ENCODE data around the gene ARHGAP22. TPM values are rescaled to one million over a fixed set of nuclear protein-coding genes. Genes with fewer than 3 reads are reported as not detected.

Gene ARHGAP22
- under 1 TPM in 2 of 3 donors, not detected in 1; 0.21 to 0.40 TPM for total RNA-seq
- 3.2 TPM for total RNA-seq (2013)

GRCh38 chr10:48604991-48605508 is at the start of gene ARHGAP22:
Gene ARHGAP22, minus strand, starts transcription at chr10:48605073. Its CDS starts 277 bp downstream, at chr10:48604796.
- Mint-ChIP-seq H3K27ac (no peak within 1 kb of the TSS), H3K9me3 (no peaks in the 10 kb centered on the region), H3K36me3 (no peaks in the 10 kb centered on the region), H3K27me3 (ENCODE audit: low read depth in 2 of 2) (peaks cover 27 to 31% of the 10 kb centered on the region in 2 donors), H3K4me3 (peak within 1 kb of the TSS; percentile 35), H3K4me1 (peaks cover 0 to 5% of the 10 kb centered on the region in 2 donors)
- H3K4me3 ChIP-seq (ENCODE audit: low read length) = peak within 1 kb of the TSS; percentile 17
- 2% methylated on average over 26 of the region's 30 CpGs for WGBS (ENCODE audit: insufficient coverage)
- H3K9me3 ChIP-seq (ENCODE audit: control insufficient read depth, insufficient read depth, low read length) = no peaks in the 10 kb centered on the region
- no peak for TF ChIP-seq CTCF (IDR thresholded peaks at IDR 0.05)
- no peaks in the 10 kb centered on the region for H3K36me3 ChIP-seq (ENCODE audit: control insufficient read depth, insufficient read depth, low read length)
- H3K27ac ChIP-seq (ENCODE audit: low read length) = no peak within 1 kb of the TSS
- peaks cover 14% of the 10 kb centered on the region for H3K4me1 ChIP-seq (ENCODE audit: control insufficient read depth, insufficient read depth, low read length)
- H3K27me3 ChIP-seq (ENCODE audit: control insufficient read depth, insufficient read depth, low read length) = peaks cover 10% of the 10 kb centered on the region
- intact Hi-C loops (cut with micrococcal nuclease) = no loop called here
- DNase-seq = no peak
- ATAC-seq = peak in 1 of 3 donors; percentile 43

GRCh38 chr10:48653944-48654698 is 49.2 kb upstream of the ARHGAP22 start:
- WGBS (ENCODE audit: insufficient coverage) = 98% methylated on average over 3 of the region's 4 CpGs
- no peak for DNase-seq
- Histone ChIP-seq H3K4me1 (ENCODE audit: control insufficient read depth, insufficient read depth, low read length) (peaks cover 17% of the 10 kb centered on the region), H3K4me3 (ENCODE audit: low read length) (no peak overlapping the region), H3K27me3 (ENCODE audit: control insufficient read depth, insufficient read depth, low read length) (peaks cover 8% of the 10 kb centered on the region), H3K36me3 (ENCODE audit: control insufficient read depth, insufficient read depth, low read length) (no peaks in the 10 kb centered on the region), H3K9me3 (ENCODE audit: control insufficient read depth, insufficient read depth, low read length) (no peaks in the 10 kb centered on the region), H3K27ac (ENCODE audit: low read length) (no peak overlapping the region)
- Mint-ChIP-seq H3K9me3 (no peaks in the 10 kb centered on the region), H3K27me3 (ENCODE audit: low read depth in 2 of 2) (peaks cover 23 to 34% of the 10 kb centered on the region in 2 donors), H3K27ac (no peak overlapping the region), H3K4me1 (peaks cover 11% of the 10 kb centered on the region in 2 donors), H3K4me3 (no peak overlapping the region), H3K36me3 (no peaks in the 10 kb centered on the region)
- ATAC-seq = no peak
- intact Hi-C loops (cut with micrococcal nuclease) = loop anchor here (10.0 kb wide), 1 partner anchor 511 kb away; no protein-coding TSS in a partner anchor
- TF ChIP-seq CTCF (IDR thresholded peaks at IDR 0.05) = no peak

GRCh38 chr10:48653347-48653746 is 48.5 kb upstream of the ARHGAP22 start:
- Histone ChIP-seq H3K4me3 (ENCODE audit: low read length) (no peak overlapping the region), H3K4me1 (ENCODE audit: control insufficient read depth, insufficient read depth, low read length) (peaks cover 17% of the 10 kb centered on the region), H3K36me3 (ENCODE audit: control insufficient read depth, insufficient read depth, low read length) (no peaks in the 10 kb centered on the region), H3K9me3 (ENCODE audit: control insufficient read depth, insufficient read depth, low read length) (no peaks in the 10 kb centered on the region), H3K27me3 (ENCODE audit: control insufficient read depth, insufficient read depth, low read length) (peaks cover 8% of the 10 kb centered on the region), H3K27ac (ENCODE audit: low read length) (no peak overlapping the region)
- Mint-ChIP-seq H3K27ac (no peak overlapping the region), H3K4me1 (peaks cover 8 to 15% of the 10 kb centered on the region in 2 donors), H3K9me3 (no peaks in the 10 kb centered on the region), H3K27me3 (ENCODE audit: low read depth in 2 of 2) (peaks cover 19 to 26% of the 10 kb centered on the region in 2 donors), H3K4me3 (no peak overlapping the region), H3K36me3 (no peaks in the 10 kb centered on the region)
- 92% methylated on average over 5 of the region's 5 CpGs for WGBS (ENCODE audit: insufficient coverage)
- DNase-seq (no peak), ATAC-seq (no peak)
- intact Hi-C loops (cut with micrococcal nuclease) = loop anchor here (10.0 kb wide), 1 partner anchor 511 kb away; no protein-coding TSS in a partner anchor
- TF ChIP-seq CTCF (IDR thresholded peaks at IDR 0.05) = no peak
